H1 (cell line): ENCODE data around the gene ZNF18. TPM values are rescaled to one million over a fixed set of nuclear protein-coding genes. Genes with fewer than 3 reads are reported as not detected.

Experiments used
- CTCF ChIA-PET: fragments of 300-600 bp; sonication (Branson Sonifier 250); formaldehyde crosslinking; loops from one replicate; lab custom pipeline; 2021; ENCODE audit not compliant: partially characterized antibody; lab: Charles Lee
- POLR2A ChIA-PET: fragments of 300-600 bp; sonication (Branson Sonifier 250); formaldehyde crosslinking; loops from one replicate; lab custom pipeline; 2021; ENCODE audit warnings: inconsistent platforms; ENCODE audit not compliant: partially characterized antibody; lab: Charles Lee
- DNase-seq, 2 experiments: peaks; one replicate each; pipeline versions ENCODE4 v3.0.0 to v3.0.0-alpha.2; 2010 to 2022; ENCODE audit warnings: low spot score in 2 of 2, low read depth in 1 of 2, mixed read lengths in 1 of 2
- FAIRE-seq: peaks from 2 replicates; lab custom pipeline; 2011; peaks lifted over from hg19 to GRCh38; lab: Jason Lieb, UNC
- H2AFZ ChIP-seq: 2 replicates; pipeline ENCODE4 v1.8.1; 2012; ENCODE audit warnings: low read length, inconsistent platforms
- H2AK5ac ChIP-seq: 2 replicates; pipeline ENCODE4 v1.6.1; 2013; ENCODE audit warnings: low read depth, low read length
- H2BK120ac ChIP-seq: replicated peaks from 2 replicates; pipeline ENCODE3; 2013; ENCODE audit warnings: low read depth, low read length, inconsistent platforms
- H2BK12ac ChIP-seq: 2 replicates; pipeline ENCODE4 v1.6.1; 2013; ENCODE audit warnings: low read depth, low read length
- H2BK15ac ChIP-seq: 2 replicates; pipeline ENCODE4 v1.6.1; 2013; ENCODE audit warnings: low read length
- H2BK20ac ChIP-seq: 2 replicates; pipeline ENCODE4 v1.6.1; 2013; ENCODE audit warnings: low read length
- H2BK5ac ChIP-seq: 2 replicates; pipeline ENCODE4 v1.6.1; 2013; ENCODE audit warnings: low read depth, low read length
- H3K14ac ChIP-seq: 2 replicates; pipeline ENCODE4 v1.6.1; 2013; ENCODE audit warnings: inconsistent platforms; ENCODE audit not compliant: insufficient read length
- H3K18ac ChIP-seq: 2 replicates; pipeline ENCODE4 v1.6.1; 2013; ENCODE audit warnings: low read length; ENCODE audit errors: extremely low read depth
- H3K23ac ChIP-seq: 2 replicates; pipeline ENCODE4 v1.6.1; 2013; ENCODE audit warnings: inconsistent platforms; ENCODE audit not compliant: insufficient read length
- H3K23me2 ChIP-seq: 2 replicates; pipeline ENCODE4 v1.6.1; 2013; ENCODE audit warnings: low read depth, low read length
- H3K27ac ChIP-seq: 2 replicates; pipeline ENCODE4 v1.6.1; 2011; ENCODE audit warnings: low read depth, low read length, inconsistent platforms
- H3K27me3 ChIP-seq, 4 experiments: replicated peaks in 1 of 4; 1 replicate in 1 of 4; 2 replicates in 3 of 4; pipeline versions ENCODE4 v1.6.1 to v1.8.1; 2011 to 2013; ENCODE audit warnings: low read length in 3 of 4, mild to moderate bottlenecking in 3 of 4, inconsistent platforms in 2 of 4, mixed read lengths in 2 of 4, moderate library complexity in 1 of 4; ENCODE audit not compliant: control insufficient read depth in 3 of 4, insufficient read depth in 3 of 4; ENCODE audit errors: extremely low read depth in 1 of 4
- H3K36me3 ChIP-seq, 4 experiments: 2 replicates each; pipeline versions ENCODE4 v1.6.1 to v1.8.1; 2011 to 2013; ENCODE audit warnings: mild to moderate bottlenecking in 4 of 4, low read length in 3 of 4, moderate library complexity in 2 of 4, control low read depth in 1 of 4, inconsistent platforms in 1 of 4; ENCODE audit not compliant: insufficient read depth in 4 of 4, control insufficient read depth in 2 of 4
- H3K4ac ChIP-seq: replicated peaks from 2 replicates; pipeline ENCODE3; 2013; ENCODE audit warnings: low read length, low read depth, mixed read lengths, inconsistent platforms; ENCODE audit not compliant: insufficient read length
- H3K4me1 ChIP-seq, 4 experiments: replicated peaks in 1 of 4; 1 replicate in 1 of 4; 2 replicates in 3 of 4; pipeline versions ENCODE4 v1.6.1 to v1.8.1; 2011 to 2013; ENCODE audit warnings: low read length in 3 of 4, inconsistent platforms in 2 of 4, mixed read lengths in 1 of 4; ENCODE audit not compliant: insufficient read depth in 4 of 4, control insufficient read depth in 3 of 4
- H3K4me2 ChIP-seq, 2 experiments: 2 replicates each; pipeline versions ENCODE4 v1.6.1 to v1.8.1; 2011 to 2013; ENCODE audit warnings: low read depth in 2 of 2, low read length in 2 of 2, control low read depth in 1 of 2, inconsistent platforms in 1 of 2, mild to moderate bottlenecking in 1 of 2; ENCODE audit not compliant: insufficient read depth in 1 of 2
- H3K4me3 ChIP-seq, 4 experiments: fragments of 200-600, 300-600 bp in 1 of 4; sonication (generic), shearing (Covaris generic), sonication (Bioruptor Twin) in 1 of 4; 2 replicates each; pipeline versions ENCODE4 v1.5.1 to v1.8.1; 2011 to 2016; ENCODE audit warnings: low read length in 4 of 4, low read depth in 3 of 4, control low read depth in 2 of 4, inconsistent platforms in 2 of 4, mild to moderate bottlenecking in 2 of 4, mixed read lengths in 1 of 4, moderate library complexity in 1 of 4; ENCODE audit not compliant: insufficient read depth in 2 of 4; ENCODE audit errors: extremely low read depth in 1 of 4
- H3K56ac ChIP-seq: replicated peaks from 2 replicates; pipeline ENCODE3; 2013; ENCODE audit warnings: low read depth, mild to moderate bottlenecking, mixed read lengths, low read length, inconsistent platforms; ENCODE audit not compliant: insufficient read length
- H3K79me1 ChIP-seq: 2 replicates; pipeline ENCODE4 v1.6.1; 2013; ENCODE audit warnings: low read depth, low read length, control low read depth
- H3K79me2 ChIP-seq, 2 experiments: 2 replicates each; pipeline versions ENCODE4 v1.6.1 to v1.8.1; 2012 to 2013; ENCODE audit warnings: low read length in 2 of 2, mild to moderate bottlenecking in 2 of 2, inconsistent platforms in 1 of 2; ENCODE audit not compliant: insufficient read depth in 2 of 2, control insufficient read depth in 1 of 2
- H3K9ac ChIP-seq, 4 experiments: replicated peaks in 1 of 4; 1 replicate in 1 of 4; 2 replicates in 3 of 4; pipeline versions ENCODE4 v1.6.1 to v1.8.1; 2011 to 2013; ENCODE audit warnings: low read depth in 3 of 4, low read length in 3 of 4, control low read depth in 2 of 4, mild to moderate bottlenecking in 2 of 4, moderate library complexity in 2 of 4, inconsistent platforms in 1 of 4; ENCODE audit errors: extremely low read depth in 1 of 4
- H3K9me3 ChIP-seq, 2 experiments: 2 replicates each; pipeline versions ENCODE4 v1.6.1 to v1.8.1; 2012 to 2013; ENCODE audit warnings: mild to moderate bottlenecking in 2 of 2, moderate library complexity in 2 of 2, control low read depth in 1 of 2, inconsistent platforms in 1 of 2, low read depth in 1 of 2, low read length in 1 of 2, mixed read lengths in 1 of 2; ENCODE audit not compliant: insufficient read depth in 2 of 2
- H4K20me1 ChIP-seq, 2 experiments: replicated peaks in 1 of 2; 2 replicates each; pipeline versions ENCODE3 to v1.8.1; 2011 to 2013; ENCODE audit warnings: inconsistent platforms in 2 of 2, low read length in 2 of 2, mild to moderate bottlenecking in 1 of 2; ENCODE audit not compliant: insufficient read depth in 2 of 2, control insufficient read depth in 1 of 2
- H4K5ac ChIP-seq: 2 replicates; pipeline ENCODE4 v1.6.1; 2013; ENCODE audit warnings: low read length, low read depth, mixed read lengths, inconsistent platforms; ENCODE audit not compliant: insufficient read length
- H4K8ac ChIP-seq: 2 replicates; pipeline ENCODE4 v1.8.0; 2013; ENCODE audit warnings: mild to moderate bottlenecking, moderate library complexity, low read length, inconsistent platforms; ENCODE audit not compliant: insufficient read depth; ENCODE audit errors: extremely low read depth
- H4K91ac ChIP-seq: replicated peaks from 2 replicates; pipeline ENCODE3; 2013; ENCODE audit warnings: low read length, mixed read lengths, inconsistent platforms; ENCODE audit not compliant: insufficient read length
- ASH2L ChIP-seq: fragments of 200-600, 300-600 bp; sonication (generic); IDR thresholded peaks from one replicate; pipeline ENCODE4 v1.7.1; 2017; ENCODE audit warnings: low read length
- CBX5 ChIP-seq: fragments of 300-800, 300-1000 bp; sonication (generic); IDR thresholded peaks from 2 replicates; pipeline ENCODE4 v1.7.1; 2016; ENCODE audit warnings: antibody characterized with exemption, low read length, low read depth
- CHD2 ChIP-seq: IDR thresholded peaks from 2 replicates; pipeline ENCODE4 v1.6.1; 2012; ENCODE audit warnings: low read length, improper control_type of control experiment
- CTBP2 ChIP-seq: IDR thresholded peaks from 2 replicates; pipeline ENCODE4 v1.7.0; 2011; ENCODE audit warnings: borderline replicate concordance, mild to moderate bottlenecking, moderate library complexity, mixed read lengths, low read length; ENCODE audit not compliant: insufficient read depth, insufficient read length
- GTF2F1 ChIP-seq: IDR thresholded peaks from 2 replicates; pipeline ENCODE4 v1.6.1; 2012; ENCODE audit warnings: low read depth, low read length, improper control_type of control experiment, borderline replicate concordance
- POLR2A ChIP-seq, 2 experiments: IDR thresholded peaks; 1 replicate in 1 of 2; 2 replicates in 1 of 2; pipeline ENCODE4 v1.6.1; 2011; ENCODE audit warnings: low read depth in 2 of 2, low read length in 2 of 2, mild to moderate bottlenecking in 2 of 2; ENCODE audit errors: control extremely low read depth in 1 of 2
- POLR2AphosphoS5 ChIP-seq: IDR thresholded peaks from 2 replicates; pipeline ENCODE4 v1.6.1; 2011; ENCODE audit warnings: low read depth, low read length
- RNF2 ChIP-seq: fragments of 200-900, 300-1000 bp; sonication (generic); IDR thresholded peaks from 2 replicates; pipeline ENCODE4 v1.7.1; 2016; ENCODE audit warnings: borderline replicate concordance, low read depth, mild to moderate bottlenecking, antibody characterized with exemption, low read length; ENCODE audit not compliant: poor library complexity, severe bottlenecking; ENCODE audit errors: missing control alignments
- SRF ChIP-seq: IDR thresholded peaks from 2 replicates; pipeline ENCODE4 v1.6.1; 2011; ENCODE audit warnings: mild to moderate bottlenecking, low read depth, low read length, moderate library complexity
- TBP ChIP-seq: IDR thresholded peaks from 2 replicates; pipeline ENCODE4 v1.6.1; 2011; ENCODE audit warnings: low read depth, low read length, improper control_type of control experiment
- YY1 ChIP-seq: IDR thresholded peaks from 2 replicates; pipeline ENCODE4 v1.6.1; 2011; ENCODE audit warnings: low read depth, mild to moderate bottlenecking, low read length
- ZNF274 ChIP-seq: IDR thresholded peaks from 2 replicates; pipeline ENCODE4 v1.7.0; 2012; ENCODE audit warnings: low read length, borderline replicate concordance; ENCODE audit errors: extremely low read depth
- WGBS, 2 experiments: shearing (Covaris generic) in 1 of 2; methylation state at CpG; one replicate each; pipeline versions ENCODE4 v1.1.6 to v1.1.7; 2013 to 2015; ENCODE audit warnings: low lambda C conversion rate in 2 of 2, mixed read lengths in 2 of 2, inconsistent platforms in 1 of 2, low coverage in 1 of 2, missing lambda C conversion rate in 1 of 2; ENCODE audit not compliant: insufficient replicate concordance in 2 of 2, insufficient coverage in 1 of 2, insufficient read length in 1 of 2; ENCODE audit errors: extremely low coverage in 1 of 2, missing lambda C conversion rate in 1 of 2; 5-methylcytosine and 5-hydroxymethylcytosine counted together
- polyA plus RNA-seq, 7 experiments: library from polyadenylated mRNA; depleted of rRNA in 3 of 7; stranded (reverse) in 5 of 7; unstranded in 2 of 7; fragments of >200 nt in 5 of 7; fragments of 200-250 nt in 2 of 7; gene quantifications; 1 replicate in 5 of 7; 2 replicates in 1 of 7; 4 replicates in 1 of 7; pipeline versions ENCODE4 v1.2.1 to v1.2.3, GENCODE V29; 2011 to 2013; ENCODE audit warnings: missing spikeins in 2 of 7, mixed read lengths in 2 of 7
- total RNA-seq: library from RNA; stranded (reverse); fragmentation: NEBNext Ultra II Directional; extraction: Animal tissue kit (Norgen Biotek cat#: 25700); gene quantifications from 2 replicates; pipeline ENCODE4 v1.2.1, GENCODE V29; 2021
- TF ChIP-seq, protein P1 (sequence below): IDR thresholded peaks from 2 replicates; pipeline ENCODE4 v1.6.1; 2012; ENCODE audit warnings: inconsistent platforms

Gene ZNF18
- total and polyA plus RNA-seq, 2 of the 8 experiments (the other 6 are each of a cell fraction or from before 2014, with no cell fraction given): 3.0 to 9.9 TPM

DNA sequence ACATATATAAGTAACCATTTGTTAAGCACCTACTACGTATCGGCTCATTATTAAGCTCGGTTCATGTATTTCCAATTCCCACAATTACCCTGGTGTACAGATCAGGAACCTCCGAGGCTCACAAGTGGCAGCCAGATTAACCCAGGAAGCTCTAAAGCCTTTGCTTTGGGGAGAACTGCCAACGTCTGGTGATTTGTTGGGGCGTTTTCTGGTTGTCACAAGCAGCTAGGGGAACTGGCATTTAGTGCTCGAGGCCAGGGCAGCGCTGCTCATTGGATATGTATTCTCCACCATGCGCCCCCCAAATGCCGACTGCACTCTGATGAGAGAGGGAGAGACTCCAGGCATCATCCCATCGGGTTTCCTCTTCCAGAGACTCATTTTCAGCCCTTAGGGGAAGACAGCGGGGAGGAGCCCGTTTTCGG, 541 bp downstream of the ZNF18 start:
- H2AFZ ChIP-seq: peak overlapping the region; percentile 17
- no peak overlapping the region for H3K23ac ChIP-seq
- no peak overlapping the region for H2BK20ac ChIP-seq
- H3K18ac ChIP-seq: no peak overlapping the region; the same call in 1 of the 2 replicates
- peaks cover 0 to 4% (median 2%) of the 10 kb centered on the region in 4 experiments; a peak in 3 of 7 replicates for H3K4me1 ChIP-seq
- DNase-seq (peak in 1 of 2 experiments; percentile 19), FAIRE-seq (no peak)
- no peak overlapping the region for H2BK12ac ChIP-seq
- H3K79me2 ChIP-seq: 0 out of 4 replicates have a peak, but pooled peaks cover 0 to 6% of the 10 kb centered on the region in 2 experiments
- H3K4ac ChIP-seq: peak overlapping the region; percentile 83
- peak overlapping the region; percentile 75 to 90 (median 80) for H3K4me3 ChIP-seq
- no peak overlapping the region for H2BK15ac ChIP-seq
- H3K4me2 ChIP-seq: peak overlapping the region; percentile 68 to 99
- H3K14ac ChIP-seq: no peak overlapping the region
- 0 out of 2 replicates have a peak overlapping the region, but pooled peaks have one; percentile 91 for H2BK5ac ChIP-seq
- H4K8ac ChIP-seq: peak overlapping the region; percentile 97; the same call in 1 of the 2 replicates
- 11% methylated on average over 14 of the region's 14 CpGs; no CpG with 5 or more reads in 1 of the 2 experiments for WGBS, 2 experiments
- H3K27me3 ChIP-seq: no peaks in the 10 kb centered on the region
- no peaks in the 10 kb centered on the region for H4K20me1 ChIP-seq
- H3K27ac ChIP-seq: peak overlapping the region; percentile 64; the same call in 1 of the 2 replicates
- H3K56ac ChIP-seq: peak overlapping the region; percentile 84
- H3K23me2 ChIP-seq: peaks cover 7% of the 10 kb centered on the region
- H4K5ac ChIP-seq: peak overlapping the region; percentile 37
- peaks cover 0 to 4% (median 0%) of the 10 kb centered on the region in 4 experiments; a peak in 1 of 8 replicates for H3K36me3 ChIP-seq
- H4K91ac ChIP-seq: peak overlapping the region; percentile 79
- H2AK5ac ChIP-seq: no peak overlapping the region
- no peak overlapping the region for H2BK120ac ChIP-seq
- H3K79me1 ChIP-seq: no peaks in the 10 kb centered on the region
- H3K9me3 ChIP-seq: no peaks in the 10 kb centered on the region; a peak in 1 of 4 replicates
- peak overlapping the region; percentile 59 to 75 (median 74) for H3K9ac ChIP-seq
- POLR2A ChIA-PET: interaction anchor here (0.7 to 3.4 kb wide), 21 partner anchors 9 to 700 kb away, joined by 3 to 49 read pairs (median 4); partner anchors contain the start of gene MAP2K4
- CTCF ChIA-PET: interaction anchor here (1.0 to 2.6 kb wide), 5 partner anchors 8 to 96 kb away, joined by 3 to 14 read pairs (median 4); no protein-coding TSS in a partner anchor
- TF ChIP-seq CTBP2 (no peak), SRF (no peak), RNF2 (no peak), ZNF274 (no peak), GTF2F1 (no peak), YY1 (no peak), CBX5 (no peak), POLR2AphosphoS5 (no peak), TBP (no peak), CHD2 (no peak), ASH2L (no peak), POLR2A (IDR thresholded peaks at IDR 0.05; ENCODE audit: control extremely low read depth in 1 of 2, low read depth in 2 of 2, low read length in 2 of 2) (no peak)
- TF ChIP-seq, protein P1, sequence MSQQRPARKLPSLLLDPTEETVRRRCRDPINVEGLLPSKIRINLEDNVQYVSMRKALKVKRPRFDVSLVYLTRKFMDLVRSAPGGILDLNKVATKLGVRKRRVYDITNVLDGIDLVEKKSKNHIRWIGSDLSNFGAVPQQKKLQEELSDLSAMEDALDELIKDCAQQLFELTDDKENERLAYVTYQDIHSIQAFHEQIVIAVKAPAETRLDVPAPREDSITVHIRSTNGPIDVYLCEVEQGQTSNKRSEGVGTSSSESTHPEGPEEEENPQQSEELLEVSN: no peak
